AG20443 (cell line): Measurements from ENCODE around the gene RBM6.
A peak's percentile ranks its signal among the peaks of the same experiment; 100 is the strongest.

Experiments
- DNase-seq: peaks from one replicate; pipeline ENCODE4 v3.0.0; 2012; ENCODE audit warnings: low spot score, mixed read lengths

Gene RBM6

GRCh38 chr3:50089609-50089945 is 149.6 kb downstream of the RBM6 start:
- no peak for DNase-seq

- no peak for DNase-seq
These were observed 151.0 kb downstream of the RBM6 start for GRCh38 chr3:50090984-50091383.

- DNase-seq, result no peak
These were observed 155.5 kb downstream of the RBM6 start for GRCh38 chr3:50095352-50095998.

- DNase-seq, result no peak
These were observed 160.4 kb downstream of the RBM6 start for GRCh38 chr3:50100386-50100785.

GRCh38 chr3:50100956-50101845 is 161.3 kb downstream of the RBM6 start:
- DNase-seq, result no peak

GRCh38 chr3:50102558-50102957 is 162.6 kb downstream of the RBM6 start:
- DNase-seq, result no peak

- DNase-seq, result no peak
These were observed 171.8 kb downstream of the RBM6 start for GRCh38 chr3:50111757-50112156.

- DNase-seq, result no peak
These were observed 172.5 kb downstream of the RBM6 start for GRCh38 chr3:50112462-50112861.

- DNase-seq, result no peak
These were observed 177.2 kb downstream of the RBM6 start for GRCh38 chr3:50117120-50117519.

GRCh38 chr3:50118237-50118636 is 178.3 kb downstream of the RBM6 start:
- no peak for DNase-seq

GRCh38 chr3:50119786-50120185 is 179.8 kb downstream of the RBM6 start:
- DNase-seq, result no peak

GRCh38 chr3:50120364-50121071 is 180.6 kb downstream of the RBM6 start:
- no peak for DNase-seq

- peak; percentile 91 for DNase-seq
These were observed 181.4 kb downstream of the RBM6 start for GRCh38 chr3:50121072-50122032.

GRCh38 chr3:50122071-50122470 is 182.1 kb downstream of the RBM6 start:
- no peak for DNase-seq

- DNase-seq, result no peak
These were observed 182.9 kb downstream of the RBM6 start for GRCh38 chr3:50122661-50123391.

GRCh38 chr3:50123394-50124051 is 183.6 kb downstream of the RBM6 start:
- DNase-seq, result no peak

- no peak for DNase-seq
These were observed 184.3 kb downstream of the RBM6 start for GRCh38 chr3:50124052-50124799.

- DNase-seq, result peak; percentile 66
These were observed 184.8 kb downstream of the RBM6 start for GRCh38 chr3:50124800-50125178.

- no peak for DNase-seq
These were observed 185.8 kb downstream of the RBM6 start for GRCh38 chr3:50125541-50126286.
